HEK293T (cell line): ENCODE results near the gene SNX8.
"Not testable (repeated sequence)": the region's sequence is repeated elsewhere in the genome, so short reads cannot be mapped to it uniquely, and the experiment has no call there.

ENCODE experiments used
- CTCF ChIA-PET: fragments of 350-600 bp; formaldehyde crosslinking; extraction: SDS; loops from one replicate; lab custom pipeline; 2021; ENCODE audit warnings: antibody characterized with exemption, inconsistent platforms; lab: Yijun Ruan, JAX
- POLR2A ChIA-PET: fragments of 350-600 bp; formaldehyde crosslinking; extraction: SDS; loops from one replicate; lab custom pipeline; 2020; ENCODE audit warnings: antibody characterized with exemption, inconsistent platforms; lab: Yijun Ruan, JAX
- DNase-seq: peaks from one replicate; pipeline ENCODE4 v3.0.0; 2012; ENCODE audit warnings: mixed read lengths; ENCODE audit errors: extremely low spot score
- ARNT ChIP-seq: fragments of 450-650 bp; IDR thresholded peaks from 2 replicates; pipeline ENCODE4 v1.6.1; 2017; ENCODE audit warnings: mild to moderate bottlenecking
- BHLHE40 ChIP-seq: fragments of 450-650 bp; IDR thresholded peaks from 2 replicates; pipeline ENCODE4 v1.6.1; 2016; ENCODE audit warnings: mild to moderate bottlenecking, moderate library complexity, borderline replicate concordance
- CTBP1 ChIP-seq: fragments of 450-650 bp; IDR thresholded peaks from 2 replicates; pipeline ENCODE4 v1.6.1; 2016; ENCODE audit warnings: borderline replicate concordance
- ELF4 ChIP-seq: fragments of 450-650 bp; IDR thresholded peaks from 2 replicates; pipeline ENCODE4 v1.6.1; 2017; ENCODE audit warnings: antibody characterized with exemption
- FOXA1 ChIP-seq: fragments of 450-650 bp; IDR thresholded peaks from 2 replicates; pipeline ENCODE4 v1.6.1; 2016; ENCODE audit warnings: mild to moderate bottlenecking
- FOXK2 ChIP-seq: fragments of 450-650 bp; IDR thresholded peaks from 2 replicates; pipeline ENCODE4 v1.6.1; 2016; ENCODE audit warnings: mild to moderate bottlenecking
- FOXM1 ChIP-seq: fragments of 450-650 bp; IDR thresholded peaks from 2 replicates; pipeline ENCODE4 v1.6.1; 2017; ENCODE audit warnings: mild to moderate bottlenecking, borderline replicate concordance
- HDGF ChIP-seq: fragments of 450-650 bp; IDR thresholded peaks from 2 replicates; pipeline ENCODE4 v1.6.1; 2017; ENCODE audit warnings: antibody characterized with exemption, borderline replicate concordance
- L3MBTL2 ChIP-seq: fragments of 450-650 bp; conservative IDR thresholded peaks from 2 replicates; pipeline ENCODE4 v1.6.1; 2016; ENCODE audit warnings: mild to moderate bottlenecking
- LEF1 ChIP-seq: fragments of 450-650 bp; IDR thresholded peaks from 2 replicates; pipeline ENCODE4 v1.6.1; 2017; ENCODE audit warnings: mild to moderate bottlenecking, borderline replicate concordance
- NFRKB ChIP-seq: fragments of 450-650 bp; IDR thresholded peaks from 2 replicates; pipeline ENCODE4 v1.6.1; 2016; ENCODE audit warnings: mild to moderate bottlenecking, moderate library complexity
- SP1 ChIP-seq: fragments of 450-650 bp; IDR thresholded peaks from 2 replicates; pipeline ENCODE4 v1.6.1; 2017
- SUZ12 ChIP-seq: fragments of 450-650 bp; IDR thresholded peaks from 2 replicates; pipeline ENCODE4 v1.6.1; 2016; ENCODE audit warnings: mild to moderate bottlenecking
- TARDBP ChIP-seq: fragments of 450-650 bp; IDR thresholded peaks from 2 replicates; pipeline ENCODE4 v1.6.1; 2016
- ZNF384 ChIP-seq: fragments of 450-650 bp; IDR thresholded peaks from 2 replicates; pipeline ENCODE4 v1.6.1; 2016
- TF ChIP-seq, protein P1 (sequence below): fragments of 450-650 bp; IDR thresholded peaks from 2 replicates; pipeline ENCODE4 v1.6.1; 2016

SNX8 gene

DNA sequence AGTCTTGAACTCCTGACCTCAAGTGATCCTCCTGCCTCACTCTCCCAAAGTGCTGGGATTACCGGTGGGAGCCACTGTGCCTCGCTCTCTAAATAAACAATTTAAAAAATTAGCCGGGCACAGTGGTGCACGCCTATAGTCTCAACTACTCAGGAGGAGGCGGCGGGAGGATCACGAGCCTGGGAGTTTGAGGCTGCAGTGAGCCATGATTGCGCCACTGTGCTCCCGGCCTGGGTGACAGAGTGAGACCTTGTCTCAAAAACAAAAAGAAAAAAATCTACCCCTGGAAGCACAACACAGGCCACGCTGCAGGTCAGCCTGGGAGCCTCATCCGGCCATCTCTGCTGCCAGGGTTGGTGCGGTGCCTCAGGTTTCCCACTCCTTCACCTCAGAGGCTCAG is 36.6 kb upstream of the SNX8 start:
- ChIA-PET CTCF (no interaction called here), POLR2A (no interaction called here)
- TF ChIP-seq ZNF384 = no peak
- no peak for DNase-seq

DNA sequence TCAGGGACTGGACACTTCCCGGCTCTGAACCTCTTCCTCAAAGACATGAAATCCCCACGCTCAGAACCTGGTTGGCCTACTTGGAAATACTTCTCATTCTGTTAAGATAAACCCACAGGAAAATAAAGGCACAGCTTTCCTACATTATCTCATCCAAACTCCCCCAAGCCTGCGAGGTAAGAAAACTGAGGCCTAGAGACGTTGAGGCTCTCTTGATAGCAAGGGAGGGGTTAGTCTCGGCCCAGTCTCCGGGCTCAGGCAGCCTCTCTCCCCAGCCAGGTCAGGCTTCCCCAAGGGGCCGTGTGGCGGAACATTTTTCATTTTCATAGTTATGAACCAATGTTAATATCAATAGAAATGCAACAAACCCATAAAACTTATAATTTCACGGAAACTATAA is 35.8 kb upstream of the SNX8 start:
- POLR2A ChIA-PET = no interaction called here
- no peak for TF ChIP-seq TARDBP
- TF ChIP-seq FOXM1 = no peak
- no peak for TF ChIP-seq NFRKB
- TF ChIP-seq LEF1 = no peak
- TF ChIP-seq ZNF384 = no peak
- TF ChIP-seq BHLHE40 = no peak
- TF ChIP-seq ARNT = no peak
- no peak for TF ChIP-seq ELF4
- TF ChIP-seq HDGF = no peak
- TF ChIP-seq L3MBTL2 = no peak
- TF ChIP-seq FOXA1 = no peak
- TF ChIP-seq CTBP1 = no peak
- TF ChIP-seq, protein P1, sequence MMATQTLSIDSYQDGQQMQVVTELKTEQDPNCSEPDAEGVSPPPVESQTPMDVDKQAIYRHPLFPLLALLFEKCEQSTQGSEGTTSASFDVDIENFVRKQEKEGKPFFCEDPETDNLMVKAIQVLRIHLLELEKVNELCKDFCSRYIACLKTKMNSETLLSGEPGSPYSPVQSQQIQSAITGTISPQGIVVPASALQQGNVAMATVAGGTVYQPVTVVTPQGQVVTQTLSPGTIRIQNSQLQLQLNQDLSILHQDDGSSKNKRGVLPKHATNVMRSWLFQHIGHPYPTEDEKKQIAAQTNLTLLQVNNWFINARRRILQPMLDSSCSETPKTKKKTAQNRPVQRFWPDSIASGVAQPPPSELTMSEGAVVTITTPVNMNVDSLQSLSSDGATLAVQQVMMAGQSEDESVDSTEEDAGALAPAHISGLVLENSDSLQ = no peak

DNA sequence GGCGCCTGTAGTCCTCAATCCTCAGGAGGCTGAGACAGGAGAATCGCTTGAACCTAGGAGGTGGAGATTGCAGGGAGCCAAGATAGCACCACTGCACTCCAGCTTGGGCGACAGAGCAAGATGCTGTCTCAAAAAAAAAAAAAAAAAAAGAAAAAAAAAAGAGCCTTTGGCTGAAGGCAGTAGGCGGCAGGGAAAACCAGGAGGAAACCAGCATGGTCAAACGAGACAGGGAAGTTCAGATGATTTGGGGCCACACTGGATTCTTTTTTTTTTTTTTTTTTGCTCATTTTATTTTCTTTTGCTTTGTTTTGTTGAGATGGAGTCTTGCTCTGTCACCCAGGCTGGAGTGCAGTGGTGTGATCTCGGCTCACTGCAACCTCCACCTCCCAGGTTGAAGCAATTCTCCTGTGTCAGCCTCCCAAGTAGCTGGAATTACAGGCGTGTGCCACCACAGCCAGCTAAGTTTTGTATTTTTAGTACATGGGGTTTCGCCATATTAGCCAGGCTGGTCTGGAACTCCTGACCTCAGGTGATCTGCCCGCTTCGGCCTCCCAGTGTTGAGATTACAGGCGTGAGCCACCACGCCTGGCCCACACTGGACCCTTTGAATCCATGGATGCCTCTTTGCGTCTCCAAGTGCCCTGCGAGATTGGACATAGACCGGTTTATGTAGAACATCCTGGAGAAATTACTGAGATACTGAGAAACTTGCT is 33.3 kb upstream of the SNX8 start:
- ChIA-PET POLR2A (interaction anchor here (1.4 kb wide), 1 partner anchor 107 kb away, joined by 3 read pairs; no protein-coding TSS in a partner anchor), CTCF (interaction anchor here (0.8 kb wide), 1 partner anchor 9 kb away, joined by 3 read pairs; no protein-coding TSS in a partner anchor)
- DNase-seq = not testable (repeated sequence)

More for the DNA sequence above, 35.8 kb upstream of the SNX8 start:
- CTCF ChIA-PET = no interaction called here
- DNase-seq = no peak

DNA sequence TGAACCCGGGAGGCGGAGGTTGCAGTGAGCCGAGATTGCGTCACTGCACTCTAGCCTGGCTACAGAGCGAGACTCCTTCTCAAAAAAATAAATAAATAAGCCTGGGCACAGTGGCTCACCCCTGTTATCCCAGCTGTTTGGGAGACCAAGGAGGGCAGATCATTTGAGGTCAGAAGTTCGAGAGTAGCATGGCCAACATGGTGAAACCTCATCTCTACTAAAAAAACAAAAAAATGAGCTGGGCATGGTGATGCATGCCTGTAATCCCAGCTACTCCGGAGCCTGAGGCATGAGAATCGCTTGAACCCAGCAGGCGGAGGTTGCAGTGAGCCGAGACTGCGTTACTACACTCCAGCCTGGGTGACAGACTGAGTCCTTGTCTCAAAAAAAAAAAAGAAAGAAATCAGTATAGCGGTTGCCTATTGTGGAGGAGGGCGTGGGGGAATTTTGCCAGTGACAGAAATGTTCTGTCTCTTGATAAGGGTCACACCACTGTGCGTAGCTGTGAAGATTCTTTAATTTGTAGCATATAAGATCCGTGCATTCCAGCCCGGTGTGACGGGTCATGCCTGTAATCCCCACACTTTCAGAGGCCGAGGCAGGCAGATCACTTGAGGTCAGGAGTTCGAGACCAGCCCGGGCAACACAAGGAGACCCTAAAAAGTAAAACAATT is 22.5 kb upstream of the SNX8 start:
- CTCF ChIA-PET = no interaction called here
- no peak for DNase-seq
- TF ChIP-seq L3MBTL2 = no peak
- POLR2A ChIA-PET = interaction anchor here (1.4 to 2.0 kb wide), 2 partner anchors 17 to 95 kb away, joined by 4 to 5 read pairs; partner anchors contain the start of genes MRM2 and NUDT1

DNA sequence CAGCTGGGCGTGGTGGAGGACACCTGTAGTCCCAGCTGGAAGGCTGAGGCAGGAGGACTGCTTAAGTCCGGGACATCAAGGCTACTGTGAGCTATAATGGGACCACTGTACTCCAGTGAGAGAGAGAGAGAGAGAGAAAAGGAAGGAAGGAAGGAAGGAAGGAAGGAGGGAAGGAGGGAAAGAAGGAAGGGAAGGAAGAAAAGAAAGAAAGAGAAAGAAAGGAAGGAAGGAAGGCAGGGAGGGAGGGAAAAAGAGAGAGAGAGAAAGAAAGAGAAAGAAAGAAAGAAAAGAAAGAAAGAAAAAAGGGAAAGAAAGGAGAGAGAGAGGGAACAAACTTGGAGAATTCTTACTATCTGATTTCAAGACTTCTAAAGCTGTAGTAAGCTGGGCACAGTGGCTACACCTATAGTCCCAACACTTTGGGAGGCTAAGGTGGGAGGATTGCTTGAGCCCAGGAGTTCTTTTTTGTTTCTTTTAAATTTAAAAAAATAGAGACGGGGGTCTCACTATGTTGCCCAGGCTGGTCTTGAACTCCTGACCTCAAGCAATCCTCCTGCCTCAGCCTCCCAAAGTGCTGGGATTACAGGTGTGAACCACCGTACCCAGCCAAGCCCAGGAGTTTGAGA is 18.5 kb upstream of the SNX8 start:
- DNase-seq, POLR2A ChIA-PET, CTCF ChIA-PET: not testable (repeated sequence)

DNA sequence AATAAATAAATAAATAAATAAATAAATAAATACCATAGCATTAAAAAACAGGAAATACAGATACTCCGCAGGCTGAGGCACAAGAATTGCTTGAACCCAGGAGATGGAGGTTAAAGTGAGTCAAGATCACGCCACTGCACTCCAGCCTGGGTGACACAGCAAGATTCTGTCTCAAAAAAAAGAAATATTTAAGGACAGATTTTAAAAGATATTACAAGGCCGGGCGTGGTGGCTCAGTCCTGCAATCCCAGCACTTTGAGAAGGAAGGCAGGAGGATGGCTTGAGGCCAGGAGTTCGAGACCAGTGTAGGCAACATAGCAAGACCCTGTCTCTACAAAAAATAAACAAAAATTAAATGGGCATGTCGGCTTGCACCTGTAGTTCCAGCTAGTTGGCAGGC is 17.5 kb upstream of the SNX8 start:
- ChIA-PET POLR2A (interaction anchor here (0.6 kb wide), 1 partner anchor 22 kb away, joined by 3 read pairs; no protein-coding TSS in a partner anchor), CTCF (no interaction called here)
- no peak for DNase-seq
- TF ChIP-seq SP1 = no peak
- no peak for TF ChIP-seq SUZ12
- no peak for TF ChIP-seq FOXK2
- TF ChIP-seq FOXM1 = no peak
- no peak for TF ChIP-seq ZNF384
- no peak for TF ChIP-seq L3MBTL2
- no peak for TF ChIP-seq LEF1
- no peak for TF ChIP-seq NFRKB
- TF ChIP-seq ELF4 = no peak
- TF ChIP-seq FOXA1 = no peak
- TF ChIP-seq, protein P1 = no peak
- no peak for TF ChIP-seq BHLHE40
- no peak for TF ChIP-seq HDGF
- TF ChIP-seq CTBP1 = no peak
- TF ChIP-seq ARNT = no peak
- TF ChIP-seq TARDBP = no peak

DNA sequence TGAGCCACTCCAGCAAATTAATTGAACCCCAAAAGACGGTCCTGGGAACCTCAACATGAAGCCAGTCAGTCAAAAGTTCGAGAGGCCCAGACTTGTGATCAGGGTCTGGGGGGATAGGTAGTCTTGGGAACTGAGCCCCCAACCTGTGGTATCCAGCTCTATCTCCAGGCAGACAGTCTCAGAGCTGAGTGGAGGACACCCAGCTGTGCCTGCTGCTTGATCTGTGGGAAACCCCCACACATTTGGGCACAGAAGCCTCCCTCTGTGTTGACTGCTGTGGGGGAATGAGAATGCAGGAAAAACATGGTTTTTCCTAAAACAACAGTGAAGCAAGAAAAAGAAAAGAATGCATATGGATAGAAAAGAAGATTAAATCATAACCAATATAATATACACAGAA is 16.3 kb upstream of the SNX8 start:
- CTCF ChIA-PET = no interaction called here
- POLR2A ChIA-PET = no interaction called here
- TF ChIP-seq FOXA1 (no peak), ELF4 (no peak)
- TF ChIP-seq, protein P1 = no peak
- no peak for DNase-seq
